GM19043 (cell line): Measurements from ENCODE around the gene ADAM15.

ENCODE experiments used
- ATAC-seq: cut with Tn5 transposase; IDR thresholded peaks from one replicate; pipeline ENCODE4 v1.9.1; 2021; ENCODE audit warnings: low read depth; ENCODE audit not compliant: unreplicated experiment

Gene ADAM15

DNA sequence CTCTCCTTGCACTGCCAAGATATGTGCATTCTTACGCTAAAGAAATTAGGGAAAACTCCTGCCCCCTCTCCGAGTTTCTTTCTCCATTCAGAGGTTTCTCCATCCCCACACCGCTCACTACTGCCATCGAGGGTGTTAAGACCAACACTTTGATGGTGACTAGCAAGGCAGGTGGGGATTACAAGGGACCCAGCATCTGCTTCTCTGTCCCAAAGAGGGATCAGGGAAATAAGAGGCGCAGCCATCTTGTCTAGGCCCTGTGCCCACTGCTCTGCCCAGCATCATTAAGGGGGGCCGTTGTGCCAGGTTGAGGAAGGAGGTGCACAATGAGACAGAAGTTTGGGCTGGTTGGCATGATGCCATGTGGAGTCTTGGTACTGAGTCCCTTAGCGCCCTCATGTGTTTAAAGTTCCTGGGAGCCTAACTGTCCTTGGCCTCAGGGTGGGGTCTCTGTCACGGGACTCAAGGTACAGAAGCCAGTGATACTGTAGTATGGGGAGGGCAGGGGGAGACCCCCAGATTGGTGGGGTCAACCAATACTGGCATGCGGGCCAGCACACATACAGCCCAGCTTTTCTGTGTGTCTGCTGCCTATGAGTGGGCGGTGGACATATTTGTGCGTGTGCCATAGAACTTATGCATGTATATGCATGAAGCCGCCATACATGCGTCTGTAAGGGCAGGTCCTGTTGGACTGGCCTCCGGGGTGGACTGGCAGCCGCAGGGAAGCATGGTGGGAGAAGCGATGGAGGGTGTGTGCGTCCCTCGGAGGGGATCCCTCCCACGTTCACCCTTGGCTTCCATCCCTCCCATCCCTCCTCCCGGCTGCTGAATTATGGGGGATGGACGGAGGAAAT lies 33.0 kb downstream of the ADAM15 start:
- no peak for ATAC-seq

GRCh38 chr1:155084722-155085503 lies 33.8 kb downstream of the ADAM15 start:
- ATAC-seq, result peak; percentile 66

DNA sequence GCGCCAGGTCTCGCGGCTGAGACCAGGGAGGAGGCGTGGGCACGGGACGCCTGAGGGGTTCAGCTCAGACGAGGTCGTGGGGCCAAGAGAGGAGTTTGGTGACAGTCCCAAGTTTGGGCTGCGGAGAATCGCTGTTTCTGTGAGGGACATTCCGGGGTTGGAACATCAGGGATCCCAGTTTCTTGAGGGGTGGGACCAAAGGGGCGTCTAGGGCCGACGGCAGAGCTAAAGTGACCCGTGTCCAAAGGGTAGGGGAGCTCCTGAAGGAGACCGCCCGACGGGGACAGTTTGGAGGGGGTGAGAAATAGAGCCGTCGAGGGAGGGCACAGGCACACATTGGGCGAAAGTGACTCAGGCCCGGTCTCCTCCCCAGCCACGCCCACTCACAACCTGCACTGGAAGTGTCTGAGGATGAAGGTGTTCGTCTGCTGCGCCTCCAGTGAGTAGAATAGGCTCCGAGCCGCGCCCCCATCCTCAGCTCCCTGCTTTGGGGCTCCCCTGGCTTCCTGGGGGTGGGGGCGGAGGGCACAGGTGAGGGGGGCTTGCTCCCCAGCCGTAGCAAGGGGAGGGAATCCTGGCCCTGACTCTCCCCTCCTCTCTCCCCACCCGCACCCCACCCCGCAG lies 34.5 kb downstream of the ADAM15 start:
- no peak for ATAC-seq

DNA sequence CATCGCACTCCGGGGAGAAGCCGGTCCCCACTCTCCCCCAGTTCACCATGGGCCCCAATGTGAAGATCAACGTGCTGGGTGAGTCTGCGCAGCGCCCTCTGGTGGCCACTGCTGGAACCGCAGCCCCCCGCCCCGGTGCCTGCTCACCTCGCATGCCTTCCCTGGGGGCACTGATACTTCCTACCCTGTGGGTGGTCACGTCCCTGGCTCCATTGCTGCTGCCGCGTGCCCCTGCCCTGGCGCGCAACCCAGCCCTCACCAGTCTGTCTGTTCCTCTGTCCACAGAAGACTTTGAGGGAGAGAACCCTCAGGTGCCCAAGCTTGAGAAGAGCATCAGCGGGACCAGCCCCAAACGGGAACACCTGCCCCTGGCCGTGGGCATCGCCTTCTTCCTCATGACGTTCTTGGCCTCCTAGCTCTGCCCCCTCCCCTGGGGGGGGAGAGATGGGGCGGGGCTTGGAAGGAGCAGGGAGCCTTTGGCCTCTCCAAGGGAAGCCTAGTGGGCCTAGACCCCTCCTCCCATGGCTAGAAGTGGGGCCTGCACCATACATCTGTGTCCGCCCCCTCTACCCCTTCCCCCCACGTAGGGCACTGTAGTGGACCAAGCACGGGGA lies 35.1 kb downstream of the ADAM15 start:
- no peak for ATAC-seq

- ATAC-seq, result no peak
These were observed 35.9 kb downstream of the ADAM15 start for GRCh38 chr1:155086856-155087535.

DNA sequence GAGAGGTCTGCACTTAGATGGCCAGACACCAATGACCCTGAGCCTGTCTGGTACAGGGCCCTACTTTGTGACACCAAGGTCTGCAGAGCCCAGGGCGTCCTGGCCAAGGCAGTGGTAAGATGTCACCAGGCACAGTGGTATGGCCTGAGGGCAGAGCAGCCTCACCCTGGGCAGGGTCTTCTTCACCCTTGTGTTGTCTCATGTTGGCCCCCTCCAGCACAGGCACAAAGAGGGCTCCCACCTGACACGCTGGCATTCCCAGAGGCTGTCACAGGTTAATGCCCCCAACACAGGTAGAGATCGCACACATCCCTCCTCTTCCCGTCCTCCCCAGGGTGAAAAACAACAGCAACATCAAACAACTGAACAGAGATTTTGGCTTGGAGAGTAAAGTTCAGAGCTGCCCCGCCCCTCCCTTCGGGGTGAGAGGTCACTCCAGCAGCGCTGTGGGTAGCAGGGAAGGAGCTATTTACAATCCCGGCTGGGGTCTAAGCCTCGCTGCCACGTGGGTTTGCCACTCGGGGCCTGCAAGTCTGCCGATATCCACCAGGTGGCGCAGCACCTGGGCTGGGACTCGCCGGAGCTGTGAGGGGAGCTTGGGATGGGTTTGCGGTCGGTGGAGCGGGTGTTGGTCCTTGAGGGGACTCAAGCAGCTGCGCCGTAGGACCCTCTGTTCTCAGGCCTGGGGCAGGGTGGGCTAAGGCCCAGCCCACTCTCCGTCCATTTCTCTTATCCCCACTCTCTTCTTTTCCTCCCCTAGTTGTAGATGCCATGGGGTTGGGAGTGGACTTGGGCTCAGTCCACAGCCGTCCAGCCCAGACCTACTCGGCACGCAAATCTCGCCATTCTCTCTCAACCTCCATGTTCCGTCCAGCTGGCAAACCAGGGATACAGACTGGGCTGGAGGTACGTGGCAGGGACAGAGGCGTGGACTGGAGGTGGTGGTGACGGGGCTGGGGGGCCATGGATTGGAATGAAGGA lies 40.2 kb downstream of the ADAM15 start:
- no peak for ATAC-seq

- no peak for ATAC-seq
These were observed 41.0 kb downstream of the ADAM15 start for GRCh38 chr1:155092131-155092530.

DNA sequence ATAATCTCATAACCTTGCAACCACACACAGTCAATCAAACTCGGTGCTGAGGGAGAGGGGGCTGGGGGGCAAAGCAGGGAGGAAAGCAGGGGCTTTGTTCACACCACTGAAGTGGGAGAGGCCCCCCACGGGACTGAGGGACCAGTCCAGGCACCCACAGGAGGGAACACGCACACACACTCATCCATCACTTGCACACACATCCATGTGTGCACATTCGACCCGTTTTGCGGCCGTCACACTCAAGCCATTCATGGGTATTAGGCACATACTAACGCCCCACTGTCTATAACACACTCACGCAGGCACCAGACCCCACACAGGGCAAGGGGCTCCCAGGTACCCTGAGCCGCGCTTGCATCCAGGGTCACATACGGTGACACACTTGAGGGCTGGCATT lies 41.5 kb downstream of the ADAM15 start:
- no peak for ATAC-seq

DNA sequence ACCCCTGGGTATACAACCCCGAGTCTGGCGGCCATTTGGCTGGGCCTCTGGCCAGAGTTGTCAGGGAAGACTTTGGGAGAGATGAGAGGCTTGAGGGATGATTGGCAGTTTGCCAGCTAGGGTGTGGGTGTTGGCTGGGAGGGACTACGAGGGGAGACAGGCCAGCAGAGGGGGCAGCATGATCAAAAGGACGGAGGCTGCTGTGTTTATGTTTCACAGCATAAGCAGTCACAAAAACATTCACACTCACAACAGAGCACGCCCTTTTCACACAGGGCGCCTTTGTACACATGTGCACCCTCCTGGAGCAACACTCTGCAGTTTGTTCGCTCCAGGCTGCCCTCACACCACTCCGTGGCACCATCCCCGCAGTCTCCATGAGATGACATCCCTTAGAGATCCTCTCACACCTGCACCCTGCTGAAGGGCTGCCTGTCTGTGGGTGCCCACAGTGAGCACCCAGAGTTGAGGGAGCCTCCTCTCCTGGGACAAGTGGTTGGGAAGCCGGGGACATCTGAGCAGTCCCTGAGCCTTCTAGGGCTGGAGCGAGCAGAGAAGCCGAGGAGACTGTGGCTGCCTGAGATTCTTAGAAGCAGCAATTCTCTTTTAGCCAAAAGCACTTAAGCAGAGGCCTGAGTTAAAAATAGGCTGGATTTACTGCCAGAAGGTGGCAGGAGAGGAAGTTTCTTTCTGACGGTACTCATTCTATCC lies 43.0 kb downstream of the ADAM15 start:
- ATAC-seq, result no peak

- ATAC-seq, result no peak
These were observed 43.5 kb downstream of the ADAM15 start for GRCh38 chr1:155094622-155094948.

- no peak for ATAC-seq
These were observed 48.2 kb downstream of the ADAM15 start for GRCh38 chr1:155099331-155099730.

DNA sequence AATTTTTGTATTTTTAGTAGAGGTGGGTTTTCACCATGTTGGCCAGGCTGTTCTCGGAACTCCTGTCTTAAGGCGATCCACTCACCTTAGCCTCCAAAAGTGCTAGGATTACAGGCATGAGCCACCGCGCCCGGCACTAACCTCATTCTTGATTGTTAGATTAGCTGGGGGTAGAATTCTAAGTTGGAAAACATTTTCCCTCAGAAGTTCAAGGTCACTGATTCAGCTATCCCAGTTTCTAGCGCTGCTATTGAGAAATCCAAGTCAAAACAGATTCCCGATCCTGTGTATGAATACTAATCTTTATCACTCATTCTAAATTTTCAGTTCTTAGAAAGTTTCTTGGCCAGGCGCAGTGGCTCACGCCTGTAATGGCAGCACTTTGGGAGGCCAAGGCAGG lies 52.2 kb downstream of the ADAM15 start:
- no peak for ATAC-seq

GRCh38 chr1:155104605-155105534 lies 53.8 kb downstream of the ADAM15 start:
- ATAC-seq, result no peak

DNA sequence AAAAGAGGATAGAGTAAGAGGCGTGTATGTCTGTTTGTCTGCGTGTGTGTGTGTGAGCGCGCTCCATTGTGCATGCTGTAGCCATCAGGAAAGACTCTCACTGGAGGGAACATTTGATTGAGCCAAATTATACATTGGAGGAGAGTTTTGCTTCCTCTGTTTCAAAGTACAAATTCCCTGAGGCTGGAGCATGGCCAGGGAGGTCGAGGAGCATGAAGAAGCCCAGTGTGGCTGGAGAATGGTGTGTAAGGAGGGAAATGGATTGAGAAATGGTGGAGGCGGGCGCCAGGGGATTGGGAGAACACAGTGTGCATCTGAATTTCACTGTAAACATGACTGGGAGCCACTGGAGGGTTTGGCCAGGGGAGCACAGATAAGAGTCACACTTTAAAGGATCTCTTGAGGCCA lies 54.5 kb downstream of the ADAM15 start:
- no peak for ATAC-seq

GRCh38 chr1:155106862-155107261 lies 55.7 kb downstream of the ADAM15 start:
- ATAC-seq, result no peak

GRCh38 chr1:155107309-155108264 lies 56.5 kb downstream of the ADAM15 start:
- no peak for ATAC-seq

DNA sequence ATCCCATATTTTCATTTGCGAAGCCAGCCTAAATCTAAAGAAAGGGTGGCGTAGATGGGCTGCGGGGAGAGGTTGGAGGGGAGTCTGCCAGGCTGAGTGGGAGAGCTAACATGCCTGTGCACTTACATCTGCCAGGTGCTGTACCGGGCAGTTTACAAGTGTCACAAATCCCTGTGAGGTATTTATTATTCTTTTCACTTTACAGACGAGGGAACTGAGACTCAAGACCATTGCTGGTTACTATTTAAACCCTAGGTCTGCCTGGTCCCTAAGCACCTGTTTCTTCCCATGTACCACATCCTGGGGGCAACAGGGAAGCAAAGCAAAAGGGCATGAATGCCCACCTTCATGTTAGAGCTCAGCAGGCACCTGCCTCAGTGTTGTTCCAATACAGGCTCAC lies 57.2 kb downstream of the ADAM15 start:
- no peak for ATAC-seq
